Natural killer cell (primary cell): ENCODE results near the gene AFG3L2. TPM values are rescaled to one million over a fixed set of nuclear protein-coding genes. Genes with fewer than 3 reads are reported as not detected.

Experiments
- ATAC-seq, 3 donors: fragments of 150-1000 bp in 2 of 3; fragments of 200-7000 bp in 1 of 3; cut with Tn5 transposase; 1 replicate in 1 of 3; 2 replicates in 2 of 3; pipeline ENCODE4 v1.10.0; 2021; ENCODE audit warnings: mild to moderate bottlenecking in 2 of 3, moderate library complexity in 2 of 3
- DNase-seq, 2 donors: peaks; one replicate each; pipeline versions ENCODE4 v3.0.0 to v3.0.0-alpha.2; 2013 to 2021; ENCODE audit warnings: mixed read lengths in 1 of 2
- H3K27ac ChIP-seq: one replicate; pipeline ENCODE4 v1.5.1; 2013; ENCODE audit warnings: mild to moderate bottlenecking, low read length
- H3K27me3 ChIP-seq: one replicate; pipeline ENCODE4 v1.6.1; 2013; ENCODE audit warnings: low read length; ENCODE audit not compliant: control insufficient read depth, insufficient read depth
- H3K36me3 ChIP-seq: one replicate; pipeline ENCODE4 v1.6.1; 2013; ENCODE audit warnings: low read length; ENCODE audit not compliant: control insufficient read depth, insufficient read depth
- H3K4me1 ChIP-seq: one replicate; pipeline ENCODE4 v1.6.1; 2013; ENCODE audit warnings: low read length; ENCODE audit not compliant: control insufficient read depth, insufficient read depth
- H3K4me3 ChIP-seq: one replicate; pipeline ENCODE4 v1.5.1; 2013; ENCODE audit warnings: low read length
- H3K9me3 ChIP-seq: one replicate; pipeline ENCODE4 v1.6.1; 2013; ENCODE audit warnings: low read length; ENCODE audit not compliant: control insufficient read depth, insufficient read depth
- H3K27ac Mint-ChIP-seq, 2 donors: one replicate each; pipeline ENCODE4 v1.8.0; 2022; ENCODE audit warnings: mild to moderate bottlenecking in 2 of 2, mixed read lengths in 2 of 2, moderate library complexity in 1 of 2
- H3K27me3 Mint-ChIP-seq, 2 donors: one replicate each; pipeline ENCODE4 v1.8.0; 2022; ENCODE audit warnings: low read depth in 2 of 2, mixed read lengths in 2 of 2
- H3K36me3 Mint-ChIP-seq: one replicate; pipeline ENCODE4 v1.8.0; 2022; ENCODE audit warnings: mixed read lengths
- H3K4me1 Mint-ChIP-seq, 2 donors: one replicate each; pipeline ENCODE4 v1.8.0; 2022; ENCODE audit warnings: mixed read lengths in 2 of 2
- H3K4me3 Mint-ChIP-seq: one replicate; pipeline ENCODE4 v1.8.0; 2022; ENCODE audit warnings: mild to moderate bottlenecking, moderate library complexity, mixed read lengths
- H3K9me3 Mint-ChIP-seq, 2 donors: one replicate each; pipeline ENCODE4 v1.8.0; 2022; ENCODE audit warnings: mixed read lengths in 2 of 2
- CTCF ChIP-seq: fragments of 200-600 bp; IDR thresholded peaks from one replicate; pipeline ENCODE4 v1.8.0; 2022; ENCODE audit warnings: antibody characterized with exemption
- WGBS: methylation state at CpG from one replicate; pipeline ENCODE4 v1.1.7; 2013; ENCODE audit warnings: missing lambda C conversion rate; ENCODE audit not compliant: insufficient coverage; 5-methylcytosine and 5-hydroxymethylcytosine counted together
- intact Hi-C: fragments of 100-400 bp; cut with micrococcal nuclease; formaldehyde crosslinking; loops from one replicate; pipeline ENCODE4 v1.14.2; 2022
- total RNA-seq, 4 donors: library from RNA; stranded (reverse); fragments of 120-200 nt in 1 of 4; gene quantifications; one replicate each; pipeline versions ENCODE4 v1.2.3 to v1.2.4, GENCODE V29; 2013 to 2022

Gene AFG3L2
- total RNA-seq, 3 donors from 2014 or later (not counting 1 experiment from before 2014, with no cell fraction given) = 31.9 to 36.4 (median 35.9) TPM

- no peak overlapping the region for H3K27ac Mint-ChIP-seq
- ATAC-seq (no peak), DNase-seq (no peak)
- intact Hi-C loops = no loop called here
- peaks cover 11% of the 10 kb centered on the region for H3K27me3 ChIP-seq
- H3K4me3 ChIP-seq = no peak overlapping the region
- H3K4me1 Mint-ChIP-seq = no peaks in the 10 kb centered on the region
- H3K4me3 Mint-ChIP-seq = no peak overlapping the region
- WGBS = 20% methylated on average over 37 of the region's 37 CpGs
- peaks cover 3% of the 10 kb centered on the region for H3K4me1 ChIP-seq
- peaks cover 20 to 31% of the 10 kb centered on the region in 2 donors for H3K27me3 Mint-ChIP-seq
- no peak for TF ChIP-seq CTCF
- no peaks in the 10 kb centered on the region for H3K36me3 ChIP-seq
- no peak overlapping the region for H3K27ac ChIP-seq
- no peaks in the 10 kb centered on the region for H3K9me3 Mint-ChIP-seq
- no peaks in the 10 kb centered on the region for H3K36me3 Mint-ChIP-seq
- no peaks in the 10 kb centered on the region for H3K9me3 ChIP-seq
Observed at GRCh38 chr18:12287131-12287681, 89.8 kb downstream of the AFG3L2 start.

DNA sequence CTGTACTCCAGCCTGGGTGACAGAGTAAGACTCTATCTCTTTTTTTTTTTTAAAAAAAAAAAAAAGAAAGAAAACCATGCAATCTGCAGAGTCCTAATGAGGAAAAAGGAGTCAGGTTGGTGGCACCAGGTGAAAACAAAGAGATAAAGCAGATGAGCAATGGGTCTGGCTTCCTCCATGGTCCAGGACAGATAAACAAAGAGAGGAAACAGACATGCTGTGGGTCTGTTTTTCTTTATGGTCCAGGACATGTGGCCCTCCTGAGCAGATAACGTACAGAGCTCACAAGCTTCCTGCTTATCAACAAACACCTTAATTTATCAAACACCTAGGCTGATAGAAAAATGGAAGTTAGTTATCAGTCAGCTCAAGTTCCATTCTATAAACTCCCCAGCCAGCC, 93.4 kb downstream of the AFG3L2 start:
- no CpG with 5 or more reads among the region's 1 CpG for WGBS
- intact Hi-C loops = no loop called here
- no peak for TF ChIP-seq CTCF
- Histone ChIP-seq H3K27me3 (peaks cover 11% of the 10 kb centered on the region), H3K36me3 (no peaks in the 10 kb centered on the region), H3K4me3 (no peak overlapping the region), H3K27ac (no peak overlapping the region), H3K9me3 (no peaks in the 10 kb centered on the region), H3K4me1 (peaks cover 3% of the 10 kb centered on the region)
- H3K4me1 Mint-ChIP-seq = no peaks in the 10 kb centered on the region
- no peak for DNase-seq
- no peaks in the 10 kb centered on the region for H3K9me3 Mint-ChIP-seq
- H3K36me3 Mint-ChIP-seq = no peaks in the 10 kb centered on the region
- H3K27me3 Mint-ChIP-seq = peaks cover 15 to 19% of the 10 kb centered on the region in 2 donors
- no peak overlapping the region for H3K4me3 Mint-ChIP-seq
- H3K27ac Mint-ChIP-seq = no peak overlapping the region
- ATAC-seq = no peak

DNA sequence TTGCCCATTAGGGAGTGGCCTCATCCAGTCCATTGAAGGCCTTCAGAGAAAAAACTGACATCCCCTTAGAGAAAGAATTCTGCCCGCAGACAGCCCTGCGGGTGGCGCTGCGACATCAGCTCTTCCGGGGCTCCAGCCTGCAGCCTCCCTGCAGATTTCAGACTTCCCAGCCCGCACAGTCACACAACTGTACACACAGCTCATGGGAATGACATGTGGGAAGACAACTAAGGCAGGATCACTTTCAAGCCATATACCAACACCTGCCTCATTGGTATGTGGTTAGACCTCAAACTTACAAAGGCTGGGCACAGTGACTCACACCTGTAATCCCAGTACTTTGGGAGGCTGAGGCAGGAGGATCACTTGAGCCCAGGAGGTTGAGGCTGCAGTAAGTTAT, 93.8 kb downstream of the AFG3L2 start:
- Histone ChIP-seq H3K9me3 (no peaks in the 10 kb centered on the region), H3K4me3 (no peak overlapping the region), H3K4me1 (peaks cover 3% of the 10 kb centered on the region), H3K27me3 (peaks cover 8% of the 10 kb centered on the region), H3K27ac (no peak overlapping the region), H3K36me3 (no peaks in the 10 kb centered on the region)
- 90% methylated on average over 6 of the region's 6 CpGs for WGBS
- ATAC-seq (no peak), DNase-seq (no peak)
- intact Hi-C loops = no loop called here
- H3K36me3 Mint-ChIP-seq = no peaks in the 10 kb centered on the region
- H3K4me1 Mint-ChIP-seq = no peaks in the 10 kb centered on the region
- H3K9me3 Mint-ChIP-seq = no peaks in the 10 kb centered on the region
- TF ChIP-seq CTCF = no peak
- H3K27ac Mint-ChIP-seq = no peak overlapping the region
- no peak overlapping the region for H3K4me3 Mint-ChIP-seq
- peaks cover 13 to 15% of the 10 kb centered on the region in 2 donors for H3K27me3 Mint-ChIP-seq

DNA sequence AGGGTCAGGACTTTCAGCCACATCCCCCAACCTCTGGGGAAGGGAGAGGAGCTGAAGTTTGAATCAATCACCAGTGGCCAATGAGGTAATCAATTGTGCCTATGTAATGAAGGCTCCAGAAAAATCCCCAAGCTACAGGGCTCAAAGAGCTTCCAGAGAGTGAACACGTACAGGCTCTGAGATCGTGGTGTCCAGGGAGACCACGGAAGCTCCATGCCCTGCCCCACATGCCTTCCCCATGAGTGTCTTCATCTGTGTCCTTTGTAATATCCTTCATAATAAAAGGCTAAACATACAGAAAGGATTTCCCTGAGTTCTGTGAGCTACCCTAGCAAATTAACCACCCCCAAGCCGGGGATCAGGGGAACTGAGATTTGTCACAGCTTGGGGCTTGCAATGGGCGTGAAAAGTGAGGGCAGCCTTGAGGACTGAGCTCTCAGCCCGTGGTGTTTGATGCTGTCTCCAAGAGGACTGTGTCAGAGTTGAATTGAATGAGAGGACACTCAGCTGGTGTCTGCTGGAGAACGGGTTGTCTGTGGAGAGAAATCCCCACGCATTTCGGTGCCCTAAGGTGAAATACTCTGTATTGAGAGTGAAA, 94.5 kb downstream of the AFG3L2 start:
- H3K4me3 ChIP-seq = no peak overlapping the region

More for the DNA sequence above, 94.5 kb downstream of the AFG3L2 start:
- Mint-ChIP-seq H3K27ac (no peak overlapping the region), H3K4me3 (no peak overlapping the region), H3K36me3 (no peaks in the 10 kb centered on the region), H3K27me3 (peaks cover 11 to 15% of the 10 kb centered on the region in 2 donors), H3K9me3 (no peaks in the 10 kb centered on the region), H3K4me1 (no peaks in the 10 kb centered on the region)
- DNase-seq (no peak), ATAC-seq (no peak)
- WGBS = 81% methylated on average over 9 of the region's 9 CpGs
- no peak overlapping the region for H3K27ac ChIP-seq
- no peaks in the 10 kb centered on the region for H3K36me3 ChIP-seq
- no peak for TF ChIP-seq CTCF
- H3K9me3 ChIP-seq = no peaks in the 10 kb centered on the region
- H3K4me1 ChIP-seq = no peaks in the 10 kb centered on the region
- intact Hi-C loops = no loop called here
- H3K27me3 ChIP-seq = peaks cover 2% of the 10 kb centered on the region
